CD4-positive, alpha-beta T cell treated with Interferon gamma for 1 hour (primary cell): ENCODE results near the gene KYNU.

Experiments
- DNase-seq: peaks from one replicate; pipeline ENCODE4 v3.0.0-alpha.2; 2020

The KYNU gene

GRCh38 chr2:142973160-142973821, 95.8 kb downstream of the KYNU start:
- no peak for DNase-seq

GRCh38 chr2:142973822-142974207, 96.4 kb downstream of the KYNU start:
- no peak for DNase-seq

- no peak for DNase-seq
Observed at GRCh38 chr2:142974288-142975024, 97.0 kb downstream of the KYNU start.

GRCh38 chr2:142975239-142975638, 97.8 kb downstream of the KYNU start:
- no peak for DNase-seq

- no peak for DNase-seq
Observed at GRCh38 chr2:142980246-142981068, 103.0 kb downstream of the KYNU start.

GRCh38 chr2:142981069-142981378, 103.6 kb downstream of the KYNU start:
- DNase-seq, result no peak

GRCh38 chr2:142981756-142982155, 104.3 kb downstream of the KYNU start:
- DNase-seq, result no peak

- no peak for DNase-seq
Observed at GRCh38 chr2:142983174-142983573, 105.7 kb downstream of the KYNU start.

- DNase-seq, result no peak
Observed at GRCh38 chr2:142984657-142985056, 107.2 kb downstream of the KYNU start.

GRCh38 chr2:142987044-142987443, 109.6 kb downstream of the KYNU start:
- DNase-seq, result no peak

- no peak for DNase-seq
Observed at GRCh38 chr2:142989273-142990204, 112.1 kb downstream of the KYNU start.

GRCh38 chr2:142991295-142991694, 113.8 kb downstream of the KYNU start:
- DNase-seq, result no peak

GRCh38 chr2:142992840-142993239, 115.4 kb downstream of the KYNU start:
- DNase-seq, result no peak

GRCh38 chr2:142993771-142994170, 116.3 kb downstream of the KYNU start:
- no peak for DNase-seq

GRCh38 chr2:142994665-142995064, 117.2 kb downstream of the KYNU start:
- no peak for DNase-seq

- no peak for DNase-seq
Observed at GRCh38 chr2:142997231-142997630, 119.8 kb downstream of the KYNU start.

- no peak for DNase-seq
Observed at GRCh38 chr2:143000599-143000998, 123.1 kb downstream of the KYNU start.

GRCh38 chr2:143001501-143001900, 124.0 kb downstream of the KYNU start:
- no peak for DNase-seq

- DNase-seq, result no peak
Observed at GRCh38 chr2:143015656-143016055, 138.2 kb downstream of the KYNU start.

GRCh38 chr2:143026411-143027054, 149.1 kb downstream of the KYNU start:
- DNase-seq, result no peak

- no peak for DNase-seq
Observed at GRCh38 chr2:143029141-143029540, 151.7 kb downstream of the KYNU start.

- DNase-seq, result no peak
Observed at GRCh38 chr2:143030127-143030526, 152.7 kb downstream of the KYNU start.
